HG02571 (cell line): Measurements from ENCODE around the gene DPCD.

Source experiments
- ATAC-seq: cut with Tn5 transposase; IDR thresholded peaks from one replicate; pipeline ENCODE4 v1.9.1; 2021; ENCODE audit warnings: mild to moderate bottlenecking, moderate library complexity; ENCODE audit not compliant: unreplicated experiment

The DPCD gene

GRCh38 chr10:101566333-101567164 is 21.6 kb upstream of the DPCD start:
- ATAC-seq: no peak

GRCh38 chr10:101567165-101568006 is 20.7 kb upstream of the DPCD start:
- ATAC-seq: no peak

GRCh38 chr10:101568054-101568745 is 19.9 kb upstream of the DPCD start:
- ATAC-seq: no peak

GRCh38 chr10:101569323-101569621 is 18.8 kb upstream of the DPCD start:
- no peak for ATAC-seq

- no peak for ATAC-seq
Observed at GRCh38 chr10:101569622-101570427, 18.3 kb upstream of the DPCD start.

GRCh38 chr10:101570428-101571270 is 17.5 kb upstream of the DPCD start:
- no peak for ATAC-seq

- no peak for ATAC-seq
Observed at GRCh38 chr10:101571271-101571925, 16.7 kb upstream of the DPCD start.

GRCh38 chr10:101572126-101572525 is 16.0 kb upstream of the DPCD start:
- no peak for ATAC-seq

GRCh38 chr10:101572785-101573184 is 15.3 kb upstream of the DPCD start:
- ATAC-seq: no peak

- ATAC-seq: no peak
Observed at GRCh38 chr10:101573885-101574753, 14.0 kb upstream of the DPCD start.

GRCh38 chr10:101575091-101575490 is 13.0 kb upstream of the DPCD start:
- no peak for ATAC-seq

- no peak for ATAC-seq
Observed at GRCh38 chr10:101575580-101576210, 12.4 kb upstream of the DPCD start.

- no peak for ATAC-seq
Observed at GRCh38 chr10:101576211-101576863, 11.8 kb upstream of the DPCD start.

- no peak for ATAC-seq
Observed at GRCh38 chr10:101577121-101577871, 10.8 kb upstream of the DPCD start.

- no peak for ATAC-seq
Observed at GRCh38 chr10:101578192-101578591, 9.9 kb upstream of the DPCD start.

GRCh38 chr10:101578803-101579515 is 9.2 kb upstream of the DPCD start:
- no peak for ATAC-seq
